Measurements from ENCODE around the gene NUP93. TPM values are rescaled to one million over a fixed set of nuclear protein-coding genes. Genes with fewer than 3 reads are reported as not detected.

NUP93 gene
- polyA plus RNA-seq (2013, experiment 1 of 2; ENCODE audit: insufficient read length) = 53.0 TPM
- 61.3 TPM for polyA plus RNA-seq (2013, experiment 2 of 2; ENCODE audit: insufficient read length)

GRCh38 chr16:56729735-56730662, at the start of gene NUP93:
Gene NUP93, plus strand, starts transcription at chr16:56730129. Its CDS starts 18,119 bp downstream, at chr16:56748248.
- DNase-seq = peak; percentile 95

DNA sequence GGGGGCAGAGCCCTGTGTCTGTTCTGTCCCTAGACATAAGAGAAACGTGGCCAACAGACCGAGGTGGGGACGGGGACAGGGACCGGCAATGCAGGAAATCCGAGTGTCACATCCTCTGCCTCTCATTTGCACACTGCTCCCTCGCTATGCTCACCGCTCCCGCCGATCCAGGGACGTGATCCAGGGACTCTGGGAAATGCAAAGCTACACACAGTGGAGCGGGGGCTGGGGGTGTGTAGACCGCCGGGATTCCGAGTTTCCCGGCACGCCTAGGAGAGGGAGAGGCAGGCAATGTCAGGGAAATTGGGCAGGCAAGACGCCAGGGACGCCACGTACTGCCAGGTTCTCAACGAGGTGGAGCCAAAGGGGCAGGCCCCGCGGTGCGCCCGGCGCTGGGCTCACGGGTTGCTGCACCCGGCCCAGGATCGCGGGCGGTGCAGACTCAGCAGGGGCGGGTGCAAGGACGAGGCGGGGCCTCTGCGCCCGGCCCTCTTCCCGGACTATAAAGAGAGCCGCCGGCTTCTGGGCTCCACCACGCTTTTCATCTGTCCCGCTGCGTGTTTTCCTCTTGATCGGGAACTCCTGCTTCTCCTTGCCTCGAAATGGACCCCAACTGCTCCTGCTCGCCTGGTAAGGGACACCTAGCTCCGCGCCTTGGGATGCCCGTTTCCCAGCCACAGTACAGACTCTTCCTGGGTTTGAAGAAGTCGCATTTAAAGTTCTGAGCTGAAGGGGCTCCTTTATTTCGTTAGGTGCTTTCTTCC, 47.8 kb upstream of the NUP93 start, which contains the start of gene MT1X:
MT1X (plus strand) TSS at position 532 of the 764 bp plus-strand sequence; CDS start at position 603, 71 bp downstream.
- DNase-seq = peak; percentile 89

DNA sequence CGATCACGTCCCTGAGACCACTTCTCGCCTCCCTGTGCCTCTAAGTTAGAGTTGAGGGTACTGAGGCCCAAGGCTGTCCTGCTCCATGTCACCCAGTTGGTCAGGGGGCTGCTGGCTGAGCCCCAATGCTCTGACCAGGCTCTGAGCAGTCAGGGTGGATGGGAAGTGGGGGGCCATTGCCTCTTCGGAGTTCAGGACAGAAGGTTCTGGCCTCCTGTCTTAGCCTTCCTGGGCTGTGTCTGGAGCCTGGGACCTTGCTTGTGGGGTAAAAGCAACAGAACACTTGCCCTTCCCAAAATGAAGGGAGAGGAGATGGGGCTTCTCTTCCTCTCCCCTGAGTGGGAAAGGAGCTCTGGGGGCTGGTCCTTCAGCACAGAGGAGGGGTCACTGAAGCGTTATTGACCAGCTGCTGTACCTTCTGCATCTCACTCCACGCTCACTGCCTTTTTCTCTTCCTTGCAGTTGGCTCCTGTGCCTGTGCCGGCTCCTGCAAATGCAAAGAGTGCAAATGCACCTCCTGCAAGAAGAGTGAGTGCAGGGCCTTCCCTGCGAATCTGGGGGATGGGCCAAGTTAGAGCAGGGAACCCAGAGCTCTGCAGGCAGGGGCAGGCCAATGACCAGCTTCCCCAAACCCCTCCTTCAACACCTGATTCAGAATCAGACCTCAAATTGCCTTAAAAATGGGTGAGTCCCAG, 47.1 kb upstream of the NUP93 start:
- no peak for DNase-seq

DNA sequence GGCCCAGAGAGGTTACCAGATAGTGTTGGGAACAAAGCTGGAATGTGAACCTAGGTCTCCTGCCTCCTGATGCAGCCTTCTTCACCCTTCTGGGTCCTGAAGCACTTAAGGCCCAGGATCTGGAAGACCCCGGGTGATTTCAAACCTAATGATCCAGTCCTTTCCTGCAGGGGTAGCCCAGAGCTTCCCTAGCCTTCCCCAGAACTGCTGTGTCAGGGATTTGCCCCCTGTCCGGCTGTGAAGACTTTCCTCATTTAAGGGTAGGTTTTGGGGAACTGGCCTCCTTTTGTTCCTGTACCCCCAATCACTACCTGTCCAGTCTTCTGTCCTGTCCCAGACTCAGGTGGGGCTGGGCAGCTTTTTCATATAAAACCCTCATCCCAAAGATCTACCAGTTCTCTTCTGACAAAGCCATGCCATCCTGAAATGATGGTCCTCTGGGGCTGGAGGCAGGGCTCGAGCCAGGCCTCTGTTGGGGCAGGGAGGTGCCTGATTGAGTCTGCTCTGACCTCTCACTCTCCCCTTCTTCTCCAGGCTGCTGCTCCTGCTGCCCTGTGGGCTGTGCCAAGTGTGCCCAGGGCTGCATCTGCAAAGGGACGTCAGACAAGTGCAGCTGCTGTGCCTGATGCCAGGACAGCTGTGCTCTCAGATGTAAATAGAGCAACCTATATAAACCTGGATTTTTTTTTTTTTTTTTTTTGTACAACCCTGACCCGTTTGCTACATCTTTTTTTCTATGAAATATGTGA, 46.3 kb upstream of the NUP93 start:
- no peak for DNase-seq

GRCh38 chr16:56684256-56684925, 45.5 kb upstream of the NUP93 start:
- DNase-seq = no peak

- no peak for DNase-seq
Measured at GRCh38 chr16:56684926-56685590, 44.9 kb upstream of the NUP93 start.

DNA sequence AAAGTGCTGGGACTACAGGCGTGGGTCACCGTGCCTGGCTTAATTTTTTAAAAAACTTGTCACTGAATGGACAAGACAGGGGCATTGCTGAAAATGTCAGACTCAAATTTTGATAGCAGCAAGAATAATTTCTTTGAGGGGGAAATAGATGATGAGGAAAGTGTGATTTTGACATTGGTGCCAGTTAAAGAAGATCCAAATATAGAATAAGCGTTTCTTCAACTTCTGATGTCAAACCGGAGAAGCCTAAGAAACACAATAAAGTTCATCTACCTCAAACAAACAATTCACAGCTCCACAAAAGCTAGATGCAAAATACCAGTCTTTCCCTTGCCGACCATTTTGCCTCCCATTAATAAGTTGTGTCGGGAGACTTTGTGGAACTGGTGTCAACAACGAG, 43.2 kb upstream of the NUP93 start:
- DNase-seq = no peak

- DNase-seq = no peak
Measured at GRCh38 chr16:56688762-56689161, 41.2 kb upstream of the NUP93 start.

- DNase-seq = no peak
Measured at GRCh38 chr16:56689171-56689570, 40.8 kb upstream of the NUP93 start.

- DNase-seq = no peak
Measured at GRCh38 chr16:56690420-56691122, 39.4 kb upstream of the NUP93 start.

- peak; percentile 26 for DNase-seq
Measured at GRCh38 chr16:56691885-56692284, 38.0 kb upstream of the NUP93 start.

DNA sequence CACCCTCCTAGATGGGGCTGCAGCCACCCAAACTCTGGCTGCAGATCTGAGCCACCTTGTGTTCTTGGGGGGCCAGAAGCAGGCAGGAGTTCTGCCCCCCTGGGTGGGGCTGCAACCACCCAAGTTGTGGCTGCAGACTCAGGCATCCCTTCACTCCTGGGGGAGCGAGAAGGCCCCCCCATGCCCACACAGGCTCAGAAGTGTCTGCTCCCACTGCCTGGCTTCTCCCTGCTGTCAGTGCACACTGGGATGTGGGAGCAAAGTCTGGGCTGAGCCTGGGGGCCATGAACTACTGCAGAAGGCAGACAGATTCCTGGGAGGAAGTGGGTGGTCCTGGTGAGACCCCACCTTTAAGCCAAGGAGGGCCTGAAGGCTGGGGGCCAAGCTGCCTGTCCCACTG, 34.7 kb upstream of the NUP93 start:
- DNase-seq = no peak

GRCh38 chr16:56697456-56698155, 32.3 kb upstream of the NUP93 start:
- no peak for DNase-seq

DNA sequence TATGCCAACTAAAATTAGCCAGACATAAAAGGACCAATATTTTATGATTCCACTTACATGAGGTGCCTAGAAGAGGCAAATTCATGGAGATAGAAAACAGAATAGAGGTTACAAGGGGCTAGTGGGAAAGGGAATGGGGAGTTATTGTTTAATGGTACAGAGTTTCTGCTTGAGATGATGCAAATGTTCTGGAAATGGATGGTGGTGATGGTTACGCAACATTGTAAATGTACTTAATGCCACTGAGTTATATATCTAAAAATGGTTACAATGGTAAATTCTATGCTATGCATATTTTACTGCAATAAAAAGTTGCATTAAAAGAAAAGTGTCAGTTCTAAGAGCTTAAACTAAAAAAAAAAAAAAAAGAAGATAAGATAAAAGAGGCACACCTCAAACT, 29.7 kb upstream of the NUP93 start:
- DNase-seq = no peak

- no peak for DNase-seq
Measured at GRCh38 chr16:56700631-56701030, 29.3 kb upstream of the NUP93 start.

DNA sequence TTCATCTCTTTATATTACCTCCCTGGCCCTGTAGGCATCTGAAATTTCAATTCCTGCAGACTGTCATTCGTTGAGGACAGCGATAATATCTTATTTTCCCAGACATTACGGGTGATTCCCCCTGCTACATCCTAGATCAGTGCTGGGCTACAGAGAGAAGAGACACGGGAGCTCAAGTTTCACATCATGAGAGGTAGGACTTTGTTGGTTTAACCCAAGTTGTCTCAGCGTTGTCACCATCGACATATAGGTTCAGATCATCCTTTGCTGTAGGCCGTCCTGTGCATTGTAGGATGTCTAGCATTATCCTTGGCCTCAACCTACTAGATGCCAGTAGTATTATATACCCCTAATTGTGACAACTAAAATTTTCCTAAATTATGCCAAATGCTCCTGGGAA, 28.4 kb upstream of the NUP93 start:
- DNase-seq = no peak

DNA sequence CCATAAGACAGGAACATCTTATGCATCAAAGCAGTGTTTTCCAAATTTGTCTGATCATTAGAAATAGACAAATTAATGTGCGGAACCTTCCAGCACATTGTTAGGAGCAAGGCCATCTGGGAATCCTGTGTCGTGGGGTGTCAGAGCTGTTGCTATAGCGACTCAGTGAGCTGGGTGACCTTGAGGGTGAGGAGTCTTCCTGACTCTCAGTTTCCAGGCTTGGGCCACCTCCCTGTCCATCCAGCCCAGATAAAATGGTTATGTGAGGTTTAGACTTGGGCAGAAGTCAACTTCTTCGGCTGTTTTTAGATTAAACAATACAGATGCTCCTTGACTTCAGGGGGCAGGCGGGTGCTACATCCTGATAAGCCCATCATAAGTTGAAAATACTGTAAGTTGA, 27.1 kb upstream of the NUP93 start:
- DNase-seq = no peak

- no peak for DNase-seq
Measured at GRCh38 chr16:56708525-56709442, 21.1 kb upstream of the NUP93 start.
